H1 (cell line): ENCODE data around the gene OXNAD1. TPM values are rescaled to one million over a fixed set of nuclear protein-coding genes. Genes with fewer than 3 reads are reported as not detected.

Experiments
- NANOG ChIP-seq: IDR thresholded peaks from 2 replicates; pipeline ENCODE4 v1.6.1; 2011; ENCODE audit warnings: low read length, low read depth, mild to moderate bottlenecking, inconsistent platforms; ENCODE audit not compliant: insufficient read depth, poor library complexity, severe bottlenecking
- POLR2A ChIP-seq, 2 experiments: IDR thresholded peaks; 1 replicate in 1 of 2; 2 replicates in 1 of 2; pipeline ENCODE4 v1.6.1; 2011; ENCODE audit warnings: low read depth in 2 of 2, low read length in 2 of 2, mild to moderate bottlenecking in 2 of 2; ENCODE audit errors: control extremely low read depth in 1 of 2
- polyA plus RNA-seq, 7 experiments: library from polyadenylated mRNA; depleted of rRNA in 3 of 7; stranded (reverse) in 5 of 7; unstranded in 2 of 7; fragments of >200 nt in 5 of 7; fragments of 200-250 nt in 2 of 7; gene quantifications; 1 replicate in 5 of 7; 2 replicates in 1 of 7; 4 replicates in 1 of 7; pipeline versions ENCODE4 v1.2.1 to v1.2.3, GENCODE V29; 2011 to 2013; ENCODE audit warnings: missing spikeins in 2 of 7, mixed read lengths in 2 of 7
- total RNA-seq: library from RNA; stranded (reverse); fragmentation: NEBNext Ultra II Directional; extraction: Animal tissue kit (Norgen Biotek cat#: 25700); gene quantifications from 2 replicates; pipeline ENCODE4 v1.2.1, GENCODE V29; 2021
- TF ChIP-seq, protein P1 (sequence below): fragments of 300-600 bp; sonication (generic); IDR thresholded peaks from 2 replicates; pipeline ENCODE4 v1.7.1; 2012; ENCODE audit warnings: low read length, moderate library complexity, mild to moderate bottlenecking, inconsistent platforms; ENCODE audit not compliant: insufficient replicate concordance

Gene OXNAD1
- total and polyA plus RNA-seq, 2 of the 8 experiments (the other 6 are each of a cell fraction or from before 2014, with no cell fraction given): 14.9 to 24.8 TPM

DNA sequence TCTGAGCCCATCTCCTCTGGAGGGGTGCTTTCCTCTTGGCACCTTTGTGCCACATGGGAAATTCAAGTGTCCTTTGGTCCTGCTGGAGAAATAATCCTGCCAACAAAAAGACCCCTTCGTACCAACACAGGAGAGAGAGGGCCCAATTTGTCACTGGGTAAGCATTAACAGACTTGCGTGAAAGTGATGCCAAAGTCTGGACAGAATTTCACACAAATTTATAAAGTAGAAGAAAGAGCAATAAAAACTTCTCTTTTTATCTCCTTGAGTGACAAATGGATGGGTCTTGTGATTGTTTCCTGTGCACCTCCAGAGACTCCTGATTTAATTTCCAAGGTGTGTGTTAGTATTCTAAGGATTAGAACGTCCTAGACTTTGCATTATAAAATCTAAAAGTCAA, 15.1 kb upstream of the OXNAD1 start (continued):
- TF ChIP-seq, protein P1, sequence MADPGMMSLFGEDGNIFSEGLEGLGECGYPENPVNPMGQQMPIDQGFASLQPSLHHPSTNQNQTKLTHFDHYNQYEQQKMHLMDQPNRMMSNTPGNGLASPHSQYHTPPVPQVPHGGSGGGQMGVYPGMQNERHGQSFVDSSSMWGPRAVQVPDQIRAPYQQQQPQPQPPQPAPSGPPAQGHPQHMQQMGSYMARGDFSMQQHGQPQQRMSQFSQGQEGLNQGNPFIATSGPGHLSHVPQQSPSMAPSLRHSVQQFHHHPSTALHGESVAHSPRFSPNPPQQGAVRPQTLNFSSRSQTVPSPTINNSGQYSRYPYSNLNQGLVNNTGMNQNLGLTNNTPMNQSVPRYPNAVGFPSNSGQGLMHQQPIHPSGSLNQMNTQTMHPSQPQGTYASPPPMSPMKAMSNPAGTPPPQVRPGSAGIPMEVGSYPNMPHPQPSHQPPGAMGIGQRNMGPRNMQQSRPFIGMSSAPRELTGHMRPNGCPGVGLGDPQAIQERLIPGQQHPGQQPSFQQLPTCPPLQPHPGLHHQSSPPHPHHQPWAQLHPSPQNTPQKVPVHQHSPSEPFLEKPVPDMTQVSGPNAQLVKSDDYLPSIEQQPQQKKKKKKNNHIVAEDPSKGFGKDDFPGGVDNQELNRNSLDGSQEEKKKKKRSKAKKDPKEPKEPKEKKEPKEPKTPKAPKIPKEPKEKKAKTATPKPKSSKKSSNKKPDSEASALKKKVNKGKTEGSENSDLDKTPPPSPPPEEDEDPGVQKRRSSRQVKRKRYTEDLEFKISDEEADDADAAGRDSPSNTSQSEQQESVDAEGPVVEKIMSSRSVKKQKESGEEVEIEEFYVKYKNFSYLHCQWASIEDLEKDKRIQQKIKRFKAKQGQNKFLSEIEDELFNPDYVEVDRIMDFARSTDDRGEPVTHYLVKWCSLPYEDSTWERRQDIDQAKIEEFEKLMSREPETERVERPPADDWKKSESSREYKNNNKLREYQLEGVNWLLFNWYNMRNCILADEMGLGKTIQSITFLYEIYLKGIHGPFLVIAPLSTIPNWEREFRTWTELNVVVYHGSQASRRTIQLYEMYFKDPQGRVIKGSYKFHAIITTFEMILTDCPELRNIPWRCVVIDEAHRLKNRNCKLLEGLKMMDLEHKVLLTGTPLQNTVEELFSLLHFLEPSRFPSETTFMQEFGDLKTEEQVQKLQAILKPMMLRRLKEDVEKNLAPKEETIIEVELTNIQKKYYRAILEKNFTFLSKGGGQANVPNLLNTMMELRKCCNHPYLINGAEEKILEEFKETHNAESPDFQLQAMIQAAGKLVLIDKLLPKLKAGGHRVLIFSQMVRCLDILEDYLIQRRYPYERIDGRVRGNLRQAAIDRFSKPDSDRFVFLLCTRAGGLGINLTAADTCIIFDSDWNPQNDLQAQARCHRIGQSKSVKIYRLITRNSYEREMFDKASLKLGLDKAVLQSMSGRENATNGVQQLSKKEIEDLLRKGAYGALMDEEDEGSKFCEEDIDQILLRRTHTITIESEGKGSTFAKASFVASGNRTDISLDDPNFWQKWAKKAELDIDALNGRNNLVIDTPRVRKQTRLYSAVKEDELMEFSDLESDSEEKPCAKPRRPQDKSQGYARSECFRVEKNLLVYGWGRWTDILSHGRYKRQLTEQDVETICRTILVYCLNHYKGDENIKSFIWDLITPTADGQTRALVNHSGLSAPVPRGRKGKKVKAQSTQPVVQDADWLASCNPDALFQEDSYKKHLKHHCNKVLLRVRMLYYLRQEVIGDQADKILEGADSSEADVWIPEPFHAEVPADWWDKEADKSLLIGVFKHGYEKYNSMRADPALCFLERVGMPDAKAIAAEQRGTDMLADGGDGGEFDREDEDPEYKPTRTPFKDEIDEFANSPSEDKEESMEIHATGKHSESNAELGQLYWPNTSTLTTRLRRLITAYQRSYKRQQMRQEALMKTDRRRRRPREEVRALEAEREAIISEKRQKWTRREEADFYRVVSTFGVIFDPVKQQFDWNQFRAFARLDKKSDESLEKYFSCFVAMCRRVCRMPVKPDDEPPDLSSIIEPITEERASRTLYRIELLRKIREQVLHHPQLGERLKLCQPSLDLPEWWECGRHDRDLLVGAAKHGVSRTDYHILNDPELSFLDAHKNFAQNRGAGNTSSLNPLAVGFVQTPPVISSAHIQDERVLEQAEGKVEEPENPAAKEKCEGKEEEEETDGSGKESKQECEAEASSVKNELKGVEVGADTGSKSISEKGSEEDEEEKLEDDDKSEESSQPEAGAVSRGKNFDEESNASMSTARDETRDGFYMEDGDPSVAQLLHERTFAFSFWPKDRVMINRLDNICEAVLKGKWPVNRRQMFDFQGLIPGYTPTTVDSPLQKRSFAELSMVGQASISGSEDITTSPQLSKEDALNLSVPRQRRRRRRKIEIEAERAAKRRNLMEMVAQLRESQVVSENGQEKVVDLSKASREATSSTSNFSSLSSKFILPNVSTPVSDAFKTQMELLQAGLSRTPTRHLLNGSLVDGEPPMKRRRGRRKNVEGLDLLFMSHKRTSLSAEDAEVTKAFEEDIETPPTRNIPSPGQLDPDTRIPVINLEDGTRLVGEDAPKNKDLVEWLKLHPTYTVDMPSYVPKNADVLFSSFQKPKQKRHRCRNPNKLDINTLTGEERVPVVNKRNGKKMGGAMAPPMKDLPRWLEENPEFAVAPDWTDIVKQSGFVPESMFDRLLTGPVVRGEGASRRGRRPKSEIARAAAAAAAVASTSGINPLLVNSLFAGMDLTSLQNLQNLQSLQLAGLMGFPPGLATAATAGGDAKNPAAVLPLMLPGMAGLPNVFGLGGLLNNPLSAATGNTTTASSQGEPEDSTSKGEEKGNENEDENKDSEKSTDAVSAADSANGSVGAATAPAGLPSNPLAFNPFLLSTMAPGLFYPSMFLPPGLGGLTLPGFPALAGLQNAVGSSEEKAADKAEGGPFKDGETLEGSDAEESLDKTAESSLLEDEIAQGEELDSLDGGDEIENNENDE: no peak
- TF ChIP-seq POLR2A (IDR thresholded peaks at IDR 0.05; ENCODE audit: control extremely low read depth in 1 of 2, low read depth in 2 of 2, low read length in 2 of 2): no peak
- no peak for TF ChIP-seq NANOG
